H1 (cell line): ENCODE results near the gene SVIL. TPM values are rescaled to one million over a fixed set of nuclear protein-coding genes. Genes with fewer than 3 reads are reported as not detected.

Experiments used
- CTCF ChIA-PET: fragments of 300-600 bp; sonication (Branson Sonifier 250); formaldehyde crosslinking; loops from one replicate; lab custom pipeline; 2021; ENCODE audit not compliant: partially characterized antibody; lab: Charles Lee
- POLR2A ChIA-PET: fragments of 300-600 bp; sonication (Branson Sonifier 250); formaldehyde crosslinking; loops from one replicate; lab custom pipeline; 2021; ENCODE audit warnings: inconsistent platforms; ENCODE audit not compliant: partially characterized antibody; lab: Charles Lee
- DNase-seq, 2 experiments: peaks; one replicate each; pipeline versions ENCODE4 v3.0.0 to v3.0.0-alpha.2; 2010 to 2022; ENCODE audit warnings: low spot score in 2 of 2, low read depth in 1 of 2, mixed read lengths in 1 of 2
- FAIRE-seq: peaks from 2 replicates; lab custom pipeline; 2011; peaks lifted over from hg19 to GRCh38; lab: Jason Lieb, UNC
- H2AFZ ChIP-seq: 2 replicates; pipeline ENCODE4 v1.8.1; 2012; ENCODE audit warnings: low read length, inconsistent platforms
- H2AK5ac ChIP-seq: 2 replicates; pipeline ENCODE4 v1.6.1; 2013; ENCODE audit warnings: low read depth, low read length
- H2BK120ac ChIP-seq: replicated peaks from 2 replicates; pipeline ENCODE3; 2013; ENCODE audit warnings: low read depth, low read length, inconsistent platforms
- H2BK12ac ChIP-seq: 2 replicates; pipeline ENCODE4 v1.6.1; 2013; ENCODE audit warnings: low read depth, low read length
- H2BK15ac ChIP-seq: 2 replicates; pipeline ENCODE4 v1.6.1; 2013; ENCODE audit warnings: low read length
- H2BK20ac ChIP-seq: 2 replicates; pipeline ENCODE4 v1.6.1; 2013; ENCODE audit warnings: low read length
- H2BK5ac ChIP-seq: 2 replicates; pipeline ENCODE4 v1.6.1; 2013; ENCODE audit warnings: low read depth, low read length
- H3K14ac ChIP-seq: 2 replicates; pipeline ENCODE4 v1.6.1; 2013; ENCODE audit warnings: inconsistent platforms; ENCODE audit not compliant: insufficient read length
- H3K18ac ChIP-seq: 2 replicates; pipeline ENCODE4 v1.6.1; 2013; ENCODE audit warnings: low read length; ENCODE audit errors: extremely low read depth
- H3K23ac ChIP-seq: 2 replicates; pipeline ENCODE4 v1.6.1; 2013; ENCODE audit warnings: inconsistent platforms; ENCODE audit not compliant: insufficient read length
- H3K23me2 ChIP-seq: 2 replicates; pipeline ENCODE4 v1.6.1; 2013; ENCODE audit warnings: low read depth, low read length
- H3K27ac ChIP-seq: 2 replicates; pipeline ENCODE4 v1.6.1; 2011; ENCODE audit warnings: low read depth, low read length, inconsistent platforms
- H3K27me3 ChIP-seq, 4 experiments: replicated peaks in 1 of 4; 1 replicate in 1 of 4; 2 replicates in 3 of 4; pipeline versions ENCODE4 v1.6.1 to v1.8.1; 2011 to 2013; ENCODE audit warnings: low read length in 3 of 4, mild to moderate bottlenecking in 3 of 4, inconsistent platforms in 2 of 4, mixed read lengths in 2 of 4, moderate library complexity in 1 of 4; ENCODE audit not compliant: control insufficient read depth in 3 of 4, insufficient read depth in 3 of 4; ENCODE audit errors: extremely low read depth in 1 of 4
- H3K36me3 ChIP-seq, 4 experiments: 2 replicates each; pipeline versions ENCODE4 v1.6.1 to v1.8.1; 2011 to 2013; ENCODE audit warnings: mild to moderate bottlenecking in 4 of 4, low read length in 3 of 4, moderate library complexity in 2 of 4, control low read depth in 1 of 4, inconsistent platforms in 1 of 4; ENCODE audit not compliant: insufficient read depth in 4 of 4, control insufficient read depth in 2 of 4
- H3K4ac ChIP-seq: replicated peaks from 2 replicates; pipeline ENCODE3; 2013; ENCODE audit warnings: low read length, low read depth, mixed read lengths, inconsistent platforms; ENCODE audit not compliant: insufficient read length
- H3K4me1 ChIP-seq, 4 experiments: replicated peaks in 1 of 4; 1 replicate in 1 of 4; 2 replicates in 3 of 4; pipeline versions ENCODE4 v1.6.1 to v1.8.1; 2011 to 2013; ENCODE audit warnings: low read length in 3 of 4, inconsistent platforms in 2 of 4, mixed read lengths in 1 of 4; ENCODE audit not compliant: insufficient read depth in 4 of 4, control insufficient read depth in 3 of 4
- H3K4me2 ChIP-seq, 2 experiments: 2 replicates each; pipeline versions ENCODE4 v1.6.1 to v1.8.1; 2011 to 2013; ENCODE audit warnings: low read depth in 2 of 2, low read length in 2 of 2, control low read depth in 1 of 2, inconsistent platforms in 1 of 2, mild to moderate bottlenecking in 1 of 2; ENCODE audit not compliant: insufficient read depth in 1 of 2
- H3K4me3 ChIP-seq, 4 experiments: fragments of 200-600, 300-600 bp in 1 of 4; sonication (generic), shearing (Covaris generic), sonication (Bioruptor Twin) in 1 of 4; 2 replicates each; pipeline versions ENCODE4 v1.5.1 to v1.8.1; 2011 to 2016; ENCODE audit warnings: low read length in 4 of 4, low read depth in 3 of 4, control low read depth in 2 of 4, inconsistent platforms in 2 of 4, mild to moderate bottlenecking in 2 of 4, mixed read lengths in 1 of 4, moderate library complexity in 1 of 4; ENCODE audit not compliant: insufficient read depth in 2 of 4; ENCODE audit errors: extremely low read depth in 1 of 4
- H3K56ac ChIP-seq: replicated peaks from 2 replicates; pipeline ENCODE3; 2013; ENCODE audit warnings: low read depth, mild to moderate bottlenecking, mixed read lengths, low read length, inconsistent platforms; ENCODE audit not compliant: insufficient read length
- H3K79me1 ChIP-seq: 2 replicates; pipeline ENCODE4 v1.6.1; 2013; ENCODE audit warnings: low read depth, low read length, control low read depth
- H3K79me2 ChIP-seq, 2 experiments: 2 replicates each; pipeline versions ENCODE4 v1.6.1 to v1.8.1; 2012 to 2013; ENCODE audit warnings: low read length in 2 of 2, mild to moderate bottlenecking in 2 of 2, inconsistent platforms in 1 of 2; ENCODE audit not compliant: insufficient read depth in 2 of 2, control insufficient read depth in 1 of 2
- H3K9ac ChIP-seq, 4 experiments: replicated peaks in 1 of 4; 1 replicate in 1 of 4; 2 replicates in 3 of 4; pipeline versions ENCODE4 v1.6.1 to v1.8.1; 2011 to 2013; ENCODE audit warnings: low read depth in 3 of 4, low read length in 3 of 4, control low read depth in 2 of 4, mild to moderate bottlenecking in 2 of 4, moderate library complexity in 2 of 4, inconsistent platforms in 1 of 4; ENCODE audit errors: extremely low read depth in 1 of 4
- H3K9me3 ChIP-seq, 2 experiments: 2 replicates each; pipeline versions ENCODE4 v1.6.1 to v1.8.1; 2012 to 2013; ENCODE audit warnings: mild to moderate bottlenecking in 2 of 2, moderate library complexity in 2 of 2, control low read depth in 1 of 2, inconsistent platforms in 1 of 2, low read depth in 1 of 2, low read length in 1 of 2, mixed read lengths in 1 of 2; ENCODE audit not compliant: insufficient read depth in 2 of 2
- H4K20me1 ChIP-seq, 2 experiments: replicated peaks in 1 of 2; 2 replicates each; pipeline versions ENCODE3 to v1.8.1; 2011 to 2013; ENCODE audit warnings: inconsistent platforms in 2 of 2, low read length in 2 of 2, mild to moderate bottlenecking in 1 of 2; ENCODE audit not compliant: insufficient read depth in 2 of 2, control insufficient read depth in 1 of 2
- H4K5ac ChIP-seq: 2 replicates; pipeline ENCODE4 v1.6.1; 2013; ENCODE audit warnings: low read length, low read depth, mixed read lengths, inconsistent platforms; ENCODE audit not compliant: insufficient read length
- H4K8ac ChIP-seq: 2 replicates; pipeline ENCODE4 v1.8.0; 2013; ENCODE audit warnings: mild to moderate bottlenecking, moderate library complexity, low read length, inconsistent platforms; ENCODE audit not compliant: insufficient read depth; ENCODE audit errors: extremely low read depth
- H4K91ac ChIP-seq: replicated peaks from 2 replicates; pipeline ENCODE3; 2013; ENCODE audit warnings: low read length, mixed read lengths, inconsistent platforms; ENCODE audit not compliant: insufficient read length
- BCL11A ChIP-seq, 2 experiments: IDR thresholded peaks; one replicate each; pipeline ENCODE4 v1.6.1; 2011; ENCODE audit warnings: low read depth in 2 of 2, low read length in 2 of 2, mild to moderate bottlenecking in 2 of 2
- CBX8 ChIP-seq: fragments of 300-800, 300-1000 bp; sonication (generic); IDR thresholded peaks from 2 replicates; pipeline ENCODE4 v1.7.1; 2016; ENCODE audit warnings: low read depth, low read length, borderline replicate concordance
- CTCF ChIP-seq, 3 experiments: IDR thresholded peaks; 1 replicate in 2 of 3; 2 replicates in 1 of 3; pipeline versions ENCODE4 v1.5.1 to v1.6.1; 2011; ENCODE audit warnings: low read length in 3 of 3, mild to moderate bottlenecking in 3 of 3, inconsistent platforms in 2 of 3, low read depth in 1 of 3, moderate library complexity in 1 of 3; ENCODE audit not compliant: insufficient read depth in 1 of 3; ENCODE audit errors: control extremely low read depth in 1 of 3
- KDM1A ChIP-seq: fragments of 200-600, 300-600 bp; sonication (generic); IDR thresholded peaks from 2 replicates; pipeline ENCODE4 v1.7.1; 2016; ENCODE audit warnings: mild to moderate bottlenecking, low read length, borderline replicate concordance
- KDM5A ChIP-seq: fragments of 200-600 bp; IDR thresholded peaks from 2 replicates; pipeline ENCODE4 v1.7.1; 2012; ENCODE audit warnings: mild to moderate bottlenecking, low read length, inconsistent platforms, mixed read lengths
- PHF8 ChIP-seq: fragments of 200-600 bp; sonication (generic); conservative IDR thresholded peaks from 2 replicates; pipeline ENCODE4 v1.7.1; 2012; ENCODE audit warnings: low read depth, mild to moderate bottlenecking, inconsistent platforms, low read length, moderate library complexity
- POU5F1 ChIP-seq: IDR thresholded peaks from 2 replicates; pipeline ENCODE4 v1.6.1; 2011; ENCODE audit warnings: low read depth, mild to moderate bottlenecking, low read length, moderate library complexity
- RAD21 ChIP-seq, 2 experiments: IDR thresholded peaks in 1 of 2; conservative IDR thresholded peaks in 1 of 2; 2 replicates each; pipeline ENCODE4 v1.6.1; 2011; ENCODE audit warnings: low read depth in 2 of 2, low read length in 2 of 2, improper control_type of control experiment in 1 of 2, inconsistent platforms in 1 of 2, mild to moderate bottlenecking in 1 of 2, moderate library complexity in 1 of 2
- TAF1 ChIP-seq: IDR thresholded peaks from 2 replicates; pipeline ENCODE4 v1.6.1; 2011; ENCODE audit warnings: mild to moderate bottlenecking, low read depth, low read length
- WGBS, 2 experiments: shearing (Covaris generic) in 1 of 2; methylation state at CpG; one replicate each; pipeline versions ENCODE4 v1.1.6 to v1.1.7; 2013 to 2015; ENCODE audit warnings: low lambda C conversion rate in 2 of 2, mixed read lengths in 2 of 2, inconsistent platforms in 1 of 2, low coverage in 1 of 2, missing lambda C conversion rate in 1 of 2; ENCODE audit not compliant: insufficient replicate concordance in 2 of 2, insufficient coverage in 1 of 2, insufficient read length in 1 of 2; ENCODE audit errors: extremely low coverage in 1 of 2, missing lambda C conversion rate in 1 of 2; 5-methylcytosine and 5-hydroxymethylcytosine counted together
- polyA plus RNA-seq, 7 experiments: library from polyadenylated mRNA; depleted of rRNA in 3 of 7; stranded (reverse) in 5 of 7; unstranded in 2 of 7; fragments of >200 nt in 5 of 7; fragments of 200-250 nt in 2 of 7; gene quantifications; 1 replicate in 5 of 7; 2 replicates in 1 of 7; 4 replicates in 1 of 7; pipeline versions ENCODE4 v1.2.1 to v1.2.3, GENCODE V29; 2011 to 2013; ENCODE audit warnings: missing spikeins in 2 of 7, mixed read lengths in 2 of 7
- total RNA-seq: library from RNA; stranded (reverse); fragmentation: NEBNext Ultra II Directional; extraction: Animal tissue kit (Norgen Biotek cat#: 25700); gene quantifications from 2 replicates; pipeline ENCODE4 v1.2.1, GENCODE V29; 2021

The SVIL gene
- total and polyA plus RNA-seq, 2 of the 8 experiments (the other 6 are each of a cell fraction or from before 2014, with no cell fraction given) = 4.7 to 15.4 TPM

GRCh38 chr10:29579455-29579970, 55.3 kb downstream of the SVIL start:
- peak overlapping the region; percentile 16; the same call in 1 of the 2 replicates for H2AK5ac ChIP-seq
- H3K4me1 ChIP-seq = peaks cover 0 to 3% (median 0%) of the 10 kb centered on the region in 4 experiments; a peak in 4 of 7 replicates
- TF ChIP-seq CTCF (IDR thresholded peaks at IDR 0.05; ENCODE audit: control extremely low read depth in 1 of 3, insufficient read depth in 1 of 3, low read depth in 1 of 3, low read length in 3 of 3) (no peak), KDM5A (no peak), TAF1 (no peak), CBX8 (no peak), POU5F1 (no peak), RAD21 (IDR thresholded peaks at IDR 0.05 in 1 of 2, conservative IDR thresholded peaks at IDR 0.05 in 1 of 2; ENCODE audit: low read depth in 2 of 2, low read length in 2 of 2) (no peak), KDM1A (no peak), BCL11A (IDR thresholded peaks at IDR 0.05; ENCODE audit: low read depth in 2 of 2, low read length in 2 of 2) (no peak), PHF8 (no peak)
- no peak overlapping the region for H2BK12ac ChIP-seq
- H3K27ac ChIP-seq = no peak overlapping the region
- POLR2A ChIA-PET = no interaction called here
- H3K56ac ChIP-seq = no peak overlapping the region
- 85% methylated on average over 12 of the region's 12 CpGs; no CpG with 5 or more reads in 1 of the 2 experiments for WGBS, 2 experiments
- no peak overlapping the region for H3K9ac ChIP-seq
- no peak overlapping the region for H3K4me2 ChIP-seq
- no peaks in the 10 kb centered on the region for H3K9me3 ChIP-seq
- no peaks in the 10 kb centered on the region for H3K23me2 ChIP-seq
- H3K79me2 ChIP-seq = no peaks in the 10 kb centered on the region
- no peak for DNase-seq
- H3K4ac ChIP-seq = no peak overlapping the region
- H3K36me3 ChIP-seq = no peaks in the 10 kb centered on the region
- H2BK120ac ChIP-seq = no peak overlapping the region
- H3K4me3 ChIP-seq = no peak overlapping the region
- peak overlapping the region; percentile 19; the same call in 1 of the 2 replicates for H3K18ac ChIP-seq
- H2BK15ac ChIP-seq = no peak overlapping the region
- no peaks in the 10 kb centered on the region for H3K27me3 ChIP-seq
- H2BK5ac ChIP-seq = no peak overlapping the region
- H2AFZ ChIP-seq = no peak overlapping the region
- H3K23ac ChIP-seq = no peak overlapping the region
- CTCF ChIA-PET = interaction anchor here (0.8 to 1.4 kb wide), 5 partner anchors 9 to 87 kb away, joined by 3 to 5 read pairs (median 3); no protein-coding TSS in a partner anchor
- H2BK20ac ChIP-seq = no peak overlapping the region
- no peaks in the 10 kb centered on the region for H3K79me1 ChIP-seq
- no peak for FAIRE-seq
- H4K8ac ChIP-seq = no peak overlapping the region
- no peak overlapping the region for H4K5ac ChIP-seq
- H4K91ac ChIP-seq = no peak overlapping the region
- no peak overlapping the region for H3K14ac ChIP-seq
- no peaks in the 10 kb centered on the region for H4K20me1 ChIP-seq
